Stimulated activated CD8-positive, alpha-beta memory T cell treated with anti-CD3 and anti-CD28 coated beads, Interleukin-12 subunit alpha, Interleukin-12 subunit beta, amount 100 ng/mL, for 1 hour (primary cell): ENCODE data around the gene BCL11B.

Experiments used
- DNase-seq: peaks from one replicate; pipeline ENCODE4 v3.0.0-alpha.2; 2020; ENCODE audit warnings: low read depth

The BCL11B gene

DNA sequence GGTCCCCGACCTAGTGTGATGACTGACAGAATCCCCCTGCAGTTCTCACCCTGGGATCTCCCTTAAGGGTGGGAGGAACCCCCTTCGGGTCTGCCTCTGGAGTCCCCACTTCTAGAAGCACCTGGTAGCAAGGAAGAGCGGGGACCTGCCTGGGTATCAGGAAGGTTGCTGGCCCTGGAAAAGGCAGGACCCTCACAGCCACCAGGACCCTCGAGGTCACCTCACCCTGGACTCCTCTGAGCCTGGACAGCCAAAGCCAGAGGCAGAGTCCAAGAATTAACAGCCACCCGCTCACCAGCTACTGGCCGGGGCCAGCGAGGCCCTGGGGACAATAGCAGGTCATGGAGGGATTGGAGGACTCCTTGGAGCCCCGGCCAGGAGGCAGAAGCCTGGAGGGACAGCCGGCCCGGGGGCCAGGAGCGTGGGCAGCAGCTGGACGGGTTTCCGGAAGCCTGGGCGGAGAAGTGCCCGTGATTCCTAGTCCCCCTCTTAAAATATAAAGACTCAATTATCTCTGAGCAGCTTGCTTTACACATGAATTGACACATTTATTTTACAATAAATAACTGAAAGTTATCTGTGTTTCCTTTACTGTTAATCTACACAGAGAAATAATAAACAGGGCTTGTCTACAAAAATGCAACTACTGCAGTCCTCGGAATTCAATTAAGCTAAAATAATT lies 17.5 kb downstream of the BCL11B start:
- no peak for DNase-seq

DNA sequence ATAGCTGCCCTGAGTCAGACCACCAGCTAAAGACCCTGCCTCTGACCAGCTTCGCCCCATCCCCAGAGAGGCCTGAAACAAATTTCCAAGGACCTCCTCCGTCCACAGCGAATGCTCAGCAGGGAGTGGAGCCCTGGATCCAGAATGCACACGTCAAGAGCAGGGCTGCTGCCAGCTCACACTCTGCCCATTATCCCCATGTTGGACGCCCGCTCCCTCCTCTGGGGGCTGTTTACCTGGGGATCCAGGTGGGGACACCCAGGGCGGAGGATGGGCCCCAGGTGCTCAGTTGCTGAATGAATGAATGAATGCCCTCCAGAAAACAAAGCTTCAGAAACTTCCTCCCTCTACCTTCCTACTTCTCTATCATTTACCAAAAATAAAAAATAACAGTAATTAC lies 18.1 kb downstream of the BCL11B start:
- no peak for DNase-seq

DNA sequence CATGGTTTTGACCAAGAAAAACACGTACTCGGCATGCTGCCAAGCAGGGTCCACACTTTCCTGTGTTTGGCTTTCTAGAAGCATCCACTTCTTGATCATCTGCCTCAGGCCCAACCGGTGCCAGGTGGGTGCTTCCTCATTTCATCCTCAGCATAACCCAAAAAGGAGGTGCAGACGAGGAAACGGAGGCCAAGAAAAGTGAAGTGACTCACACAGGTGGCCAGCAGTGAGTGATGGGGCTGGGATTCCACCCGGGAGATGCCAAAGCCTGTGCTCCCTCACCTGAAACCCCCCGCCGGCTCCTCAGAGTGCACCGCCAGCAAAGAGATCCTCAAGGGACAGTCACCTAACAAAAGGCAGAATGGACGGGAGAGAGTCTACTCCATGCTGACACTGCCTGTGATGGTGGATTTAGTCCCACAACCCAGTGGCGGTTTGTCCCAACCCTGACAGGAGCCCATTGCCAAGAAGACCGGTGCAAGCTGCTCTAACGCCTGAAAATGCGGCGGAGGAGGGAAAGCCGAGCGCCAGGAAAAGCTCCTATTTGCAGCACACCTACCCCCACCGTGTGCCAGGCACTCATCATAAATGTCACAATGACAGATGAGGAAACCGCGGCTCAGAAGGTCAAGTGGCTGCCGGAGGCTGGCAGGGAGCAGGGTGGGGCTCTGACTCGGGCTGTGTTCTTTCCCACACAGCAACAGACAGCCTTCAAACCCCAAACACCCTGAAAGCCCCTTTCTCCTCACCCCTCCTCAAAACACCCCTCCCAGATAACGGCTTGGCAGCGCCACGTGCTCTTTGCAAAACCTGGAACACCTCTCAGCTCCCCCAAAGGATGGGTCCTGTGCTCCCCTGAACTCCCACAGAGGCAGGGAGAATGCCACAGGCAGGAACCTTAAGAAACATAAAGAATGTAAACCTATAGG lies 18.8 kb downstream of the BCL11B start:
- no peak for DNase-seq

DNA sequence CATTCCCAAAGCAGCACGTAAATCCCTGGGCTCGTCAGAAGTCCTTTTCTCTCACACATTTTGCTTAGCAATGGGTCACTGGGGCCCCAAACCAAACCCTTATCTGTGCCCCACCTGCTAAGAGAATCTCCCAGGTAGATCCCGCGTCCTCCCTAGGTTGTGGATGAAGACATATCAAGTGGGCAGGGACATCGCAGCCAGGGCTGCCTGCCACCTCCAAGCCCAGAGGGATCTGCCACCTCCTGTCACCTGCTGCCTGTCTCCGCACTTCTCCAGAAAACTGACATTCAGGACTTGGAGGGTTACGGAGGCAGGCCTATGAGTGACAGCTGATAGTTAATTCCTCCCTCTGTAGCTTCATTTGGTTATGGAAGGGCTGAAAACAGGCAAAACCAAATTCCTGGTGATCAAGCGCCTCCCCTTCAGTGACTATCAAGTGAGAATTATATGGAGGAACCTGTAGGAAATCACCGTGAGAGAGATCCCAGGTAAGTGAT lies 19.5 kb downstream of the BCL11B start:
- DNase-seq: no peak

DNA sequence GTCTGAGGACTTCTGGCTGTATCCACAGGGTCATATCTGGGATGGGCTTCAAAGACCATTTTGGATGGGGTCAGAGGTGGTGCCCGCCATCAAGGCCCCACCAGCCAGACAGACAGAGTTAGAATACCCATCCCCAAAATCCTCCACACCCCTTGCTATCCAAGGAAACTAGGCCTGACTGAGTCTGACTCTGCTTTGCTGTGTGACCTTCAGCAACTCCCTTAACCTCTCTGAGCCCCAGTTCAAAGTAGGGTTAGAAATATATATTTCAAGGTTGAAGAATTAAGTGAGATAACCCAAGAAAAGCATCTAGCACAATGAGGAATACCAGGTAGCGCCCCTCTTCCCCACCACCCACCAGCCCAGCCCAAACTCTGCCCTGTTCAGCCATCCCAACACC lies 20.3 kb downstream of the BCL11B start:
- DNase-seq: no peak

DNA sequence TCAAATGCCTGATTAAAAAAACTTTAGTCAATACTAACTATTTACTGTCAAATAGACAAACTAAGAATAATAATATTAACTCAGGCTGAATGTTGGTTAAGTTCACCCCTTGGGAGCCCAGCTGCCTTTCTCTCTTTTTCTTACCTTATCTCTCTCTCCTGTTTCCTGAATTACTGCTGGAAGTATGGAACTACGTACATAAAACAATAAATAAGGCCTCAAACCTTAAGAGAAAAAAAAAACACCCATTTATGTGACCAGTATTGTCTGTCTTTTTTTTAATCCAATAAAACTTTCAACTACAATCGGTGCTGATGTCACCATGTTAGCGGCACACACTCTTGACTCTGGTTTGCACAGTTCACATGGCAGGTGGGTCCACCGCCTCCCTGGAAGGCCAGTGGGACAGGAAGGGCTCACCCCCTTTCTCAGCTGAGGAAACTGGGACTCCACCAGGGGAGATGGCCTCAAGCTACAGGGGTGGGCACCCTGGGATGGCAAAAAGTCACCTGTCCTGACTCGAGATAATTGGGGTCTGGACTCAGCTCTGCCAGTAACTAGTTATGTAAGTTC lies 21.3 kb downstream of the BCL11B start:
- DNase-seq: no peak

DNA sequence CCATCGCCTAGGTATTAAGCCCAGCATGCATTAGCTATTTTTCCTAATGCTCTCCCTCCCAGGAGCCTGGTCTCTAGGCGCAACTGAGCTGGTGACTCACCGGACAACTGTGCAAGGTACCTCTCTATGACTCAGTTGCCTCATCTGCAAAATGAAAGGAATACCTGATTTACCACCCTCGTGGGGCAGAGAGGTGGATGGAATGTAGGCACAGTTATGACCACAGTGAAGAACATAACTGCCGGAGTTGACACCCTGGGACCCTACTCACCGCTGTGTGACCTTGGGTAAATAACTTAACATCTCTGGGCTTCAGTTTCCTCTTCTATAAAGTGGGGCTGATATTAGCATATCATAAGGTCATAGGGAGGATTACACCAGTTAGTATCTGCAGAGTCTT lies 22.6 kb downstream of the BCL11B start:
- no peak for DNase-seq

DNA sequence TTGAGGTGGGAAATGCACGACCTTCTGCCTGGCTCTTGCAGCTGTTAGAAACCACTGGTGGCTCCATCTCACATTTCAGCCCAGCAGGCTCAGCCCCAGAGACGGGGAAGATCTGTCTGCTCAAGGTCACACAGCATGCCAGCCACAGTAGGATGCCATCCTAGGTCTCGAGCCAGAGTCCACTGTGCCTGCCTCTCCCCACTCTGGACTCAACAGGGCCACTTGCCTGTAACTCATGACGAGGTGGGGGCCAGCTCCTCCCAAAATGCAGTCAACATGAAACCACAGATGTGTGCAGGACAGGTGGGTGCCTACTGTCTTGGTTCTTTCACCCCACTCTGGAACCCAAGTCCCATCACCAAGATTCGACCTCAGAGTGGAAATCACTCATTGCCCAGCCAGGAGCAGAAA lies 23.2 kb downstream of the BCL11B start:
- no peak for DNase-seq

DNA sequence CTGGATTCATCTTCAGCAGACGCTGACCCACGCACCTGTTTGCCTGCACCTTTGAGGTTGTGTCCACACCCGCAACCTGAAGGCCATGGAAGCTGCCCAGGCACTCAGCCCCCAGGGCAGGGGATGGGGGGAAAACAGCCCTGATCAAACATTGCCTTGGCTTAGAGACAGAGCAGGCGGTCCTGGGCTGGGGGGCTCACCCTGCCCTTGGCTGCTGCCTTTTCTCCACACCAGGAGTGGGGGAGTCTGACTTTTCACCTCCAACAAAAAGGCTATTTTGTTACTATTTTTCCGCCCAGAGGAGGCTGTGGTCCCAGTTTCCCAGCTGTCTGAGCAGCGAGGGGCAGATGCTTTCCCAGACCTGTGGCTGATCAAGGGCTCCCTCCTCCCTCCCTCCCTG lies 24.2 kb downstream of the BCL11B start:
- DNase-seq: no peak

DNA sequence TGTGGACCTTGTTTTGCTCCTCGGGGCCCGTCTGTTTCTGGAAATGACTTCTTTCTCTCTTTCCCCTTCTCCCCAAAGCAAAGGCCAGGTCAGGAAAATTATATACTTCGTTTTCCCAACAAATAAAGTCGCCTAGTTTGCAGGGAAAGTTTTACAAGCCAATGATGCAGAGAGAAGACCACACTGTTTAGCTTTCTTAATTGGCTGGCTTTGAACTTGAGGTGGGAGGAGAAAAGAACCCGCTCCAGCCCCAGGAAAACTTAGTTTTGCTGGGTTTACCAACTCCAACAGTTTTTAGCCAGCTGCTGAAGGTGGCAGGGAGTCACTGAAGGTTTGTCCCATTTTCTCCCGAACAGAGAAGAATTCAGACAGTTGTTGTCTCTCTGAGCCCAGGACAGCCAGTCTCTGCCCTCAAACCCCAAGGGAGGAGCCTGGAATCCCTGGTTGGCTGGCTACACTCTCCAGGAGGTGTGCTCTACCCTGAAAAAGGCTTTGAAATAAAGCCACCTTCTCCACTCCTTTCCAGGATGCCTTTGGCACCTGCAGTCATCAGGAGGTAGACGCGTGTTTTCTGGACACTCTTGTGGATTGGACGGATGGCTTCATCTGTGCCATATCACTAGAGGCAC lies 24.8 kb downstream of the BCL11B start:
- no peak for DNase-seq

DNA sequence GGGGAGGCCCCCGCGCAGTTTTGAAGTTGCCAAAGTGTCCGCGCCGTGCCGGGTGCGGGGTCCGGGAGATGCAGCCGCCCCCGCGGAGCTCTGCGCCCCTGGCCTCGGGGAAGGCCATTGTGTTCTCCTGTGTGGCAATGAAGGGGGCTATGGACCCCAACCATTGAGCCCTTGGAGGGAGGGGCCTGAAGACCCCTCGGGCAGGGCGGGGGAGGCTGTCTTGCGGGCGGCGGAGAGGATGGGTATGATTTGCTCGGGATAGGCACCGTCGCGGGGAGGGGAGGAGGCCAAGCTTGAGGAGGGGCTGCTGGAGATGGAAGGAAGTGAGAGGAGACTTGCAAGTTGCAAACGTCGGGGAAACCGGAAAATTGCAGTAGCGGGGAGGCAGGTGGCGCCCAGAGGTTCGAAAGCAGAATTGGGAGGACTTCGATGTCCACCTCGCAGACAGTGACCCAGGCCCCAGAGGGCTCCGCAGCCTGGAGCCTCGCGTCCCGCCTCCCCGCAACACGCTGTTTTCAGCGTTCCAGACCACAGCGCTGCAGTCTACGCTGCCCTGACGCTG lies 25.4 kb downstream of the BCL11B start:
- DNase-seq: no peak

DNA sequence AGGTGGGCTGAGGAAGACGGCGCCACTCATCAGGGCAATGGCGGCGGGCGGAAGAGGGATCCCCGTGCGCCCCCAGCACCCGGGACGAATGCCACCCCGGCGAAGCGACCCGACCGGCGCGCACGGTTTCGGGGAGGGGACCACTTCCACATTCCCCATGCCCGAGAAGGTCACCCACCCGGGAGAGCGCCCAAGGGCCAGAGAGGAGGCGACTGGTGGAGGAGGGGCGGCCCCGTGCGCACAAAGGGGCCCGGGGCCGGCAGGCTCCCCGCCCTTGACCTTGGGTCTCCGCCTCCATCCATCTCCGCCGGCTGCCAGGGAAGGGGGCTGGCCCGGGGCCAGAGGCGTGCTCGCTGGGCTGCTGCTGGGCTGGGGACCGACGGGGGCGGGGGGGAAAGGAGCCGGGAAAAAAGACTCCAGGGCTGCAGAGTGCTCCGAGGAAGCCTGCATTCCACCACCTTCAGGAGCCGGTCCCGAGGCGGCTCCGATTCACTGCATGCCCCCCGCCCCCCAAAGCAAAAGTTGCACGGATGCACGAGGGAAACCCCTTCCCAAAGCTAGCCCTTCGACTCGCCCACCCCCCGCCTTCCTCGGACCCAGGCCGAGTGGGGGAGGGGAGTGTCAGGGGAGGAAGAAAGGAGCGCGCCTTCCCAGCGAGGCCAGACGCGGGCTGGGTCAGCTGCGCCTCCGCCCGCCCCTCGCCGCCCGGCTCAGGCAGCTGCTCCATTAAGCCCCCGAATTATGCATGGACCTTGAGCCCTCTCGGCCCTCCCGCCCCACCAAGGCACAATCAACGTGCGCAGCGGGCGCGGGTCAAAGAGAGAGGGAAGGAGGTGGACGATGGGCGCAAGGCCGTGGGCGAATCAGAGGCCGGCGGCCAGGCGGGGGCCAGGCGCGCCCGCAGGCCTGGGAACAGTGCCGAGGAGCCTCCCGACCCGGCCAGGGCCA lies 26.2 kb downstream of the BCL11B start:
- no peak for DNase-seq

DNA sequence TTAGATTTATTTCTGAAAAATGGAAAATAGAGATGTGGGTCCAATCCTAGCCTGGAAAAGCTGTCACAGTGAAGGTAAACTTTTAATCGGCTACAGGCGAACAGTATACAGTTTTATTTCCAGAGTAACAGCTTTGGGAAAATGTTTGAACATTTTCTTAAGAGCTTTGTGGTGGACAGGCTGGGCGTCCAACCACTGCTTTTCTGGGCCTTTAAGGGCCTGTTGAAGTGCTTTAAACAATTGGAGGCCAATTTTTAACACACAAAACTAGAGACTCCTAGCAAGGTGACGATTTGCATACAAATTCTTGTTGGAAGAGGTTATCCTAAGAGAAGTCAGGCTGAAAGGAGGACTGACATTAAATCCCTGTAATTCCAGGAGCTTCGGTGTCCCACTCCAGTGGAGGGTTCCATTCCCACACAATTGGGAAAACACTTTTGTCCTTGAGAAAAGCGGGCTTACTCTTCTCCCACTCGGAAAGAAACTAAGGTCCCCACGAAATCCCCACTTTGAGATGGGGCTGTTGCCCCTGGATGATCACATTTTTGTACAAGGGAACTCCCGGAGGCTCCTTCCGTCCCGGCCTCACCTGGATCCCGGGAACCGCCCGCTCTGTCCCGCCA lies 26.9 kb downstream of the BCL11B start:
- no peak for DNase-seq

DNA sequence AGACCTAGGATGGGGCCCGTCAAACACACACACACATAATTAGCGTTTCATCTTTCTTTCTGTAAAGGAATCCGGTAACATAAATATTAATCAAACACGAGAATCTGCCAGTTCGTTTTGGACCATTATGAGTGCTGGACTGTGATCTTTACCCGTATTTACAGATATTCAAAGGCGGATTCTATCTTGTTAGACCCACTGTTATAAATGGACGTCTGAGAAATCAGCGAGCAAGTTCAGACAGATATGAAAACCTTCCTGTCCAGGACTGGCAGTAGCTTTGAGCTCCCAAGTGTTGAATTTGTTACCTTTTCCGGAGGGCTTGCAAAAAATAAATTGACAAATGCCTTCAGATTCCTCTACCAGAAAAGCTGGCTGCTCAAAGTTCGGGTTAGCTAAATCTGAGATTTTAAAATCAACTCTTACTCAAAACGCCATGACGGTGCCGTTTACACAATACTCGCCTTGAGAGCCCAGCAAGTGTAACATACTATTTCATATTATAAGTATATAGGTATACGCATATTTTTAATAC lies 27.6 kb downstream of the BCL11B start:
- no peak for DNase-seq

DNA sequence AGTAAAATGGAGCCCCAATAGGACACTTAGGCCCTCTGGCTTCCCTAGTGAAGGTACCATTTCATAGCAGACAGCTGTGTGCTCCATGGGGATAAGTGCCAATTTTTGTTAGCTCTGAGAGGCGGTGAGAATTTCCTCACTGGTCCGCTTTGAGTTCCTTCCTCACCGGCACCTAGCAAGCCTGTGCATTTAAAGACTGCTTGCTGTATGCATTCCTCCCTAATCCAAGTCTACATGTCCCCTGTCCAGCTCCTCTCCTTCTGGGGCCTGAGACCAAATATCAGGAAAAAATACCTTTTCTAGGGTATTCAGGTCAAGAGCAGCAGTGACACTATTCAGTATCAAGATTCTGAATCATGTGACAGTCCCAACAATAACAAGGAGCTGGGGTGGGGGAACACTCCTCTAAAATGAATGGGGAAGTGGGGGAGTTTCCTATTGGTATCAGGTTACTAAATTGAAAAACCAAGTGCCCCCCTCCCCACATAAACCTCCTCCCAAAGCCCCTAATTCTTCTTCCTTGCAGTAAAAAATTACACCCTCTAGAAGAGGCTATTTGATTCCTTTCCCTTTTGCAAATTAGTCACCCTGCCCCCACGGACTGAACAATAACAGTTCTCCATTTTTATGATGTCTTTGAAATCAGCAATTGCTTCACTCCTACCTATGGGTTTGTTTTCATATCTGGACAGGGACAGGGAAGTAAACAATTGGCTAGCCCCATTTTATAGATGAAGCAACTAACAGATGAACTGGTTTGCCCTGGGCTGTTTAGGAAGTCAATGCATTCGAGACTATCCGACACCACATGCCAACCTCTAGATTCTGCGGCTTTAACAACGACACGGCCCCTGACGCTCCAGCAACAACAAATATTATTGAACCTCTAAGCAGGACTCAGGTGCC lies 28.9 kb downstream of the BCL11B start:
- DNase-seq: no peak

DNA sequence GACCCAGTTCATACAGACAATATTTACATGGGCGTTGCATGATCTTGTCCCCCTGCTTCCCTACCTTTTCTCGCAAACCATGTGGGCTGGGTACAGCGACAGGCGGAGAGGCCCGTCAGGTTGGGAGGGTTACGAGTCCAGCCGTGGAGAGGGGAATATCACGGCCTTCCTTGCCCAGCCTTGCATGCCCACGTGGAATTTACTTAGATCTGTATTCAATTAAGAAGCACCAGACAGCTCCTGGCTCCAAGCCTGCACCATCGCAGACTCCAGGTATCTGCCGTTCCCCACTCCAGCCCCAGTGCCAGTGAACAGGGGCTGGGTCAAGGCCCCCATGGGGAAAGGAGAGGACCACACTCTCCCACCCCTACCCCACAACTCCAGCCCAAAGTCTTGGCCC lies 29.8 kb downstream of the BCL11B start:
- no peak for DNase-seq

DNA sequence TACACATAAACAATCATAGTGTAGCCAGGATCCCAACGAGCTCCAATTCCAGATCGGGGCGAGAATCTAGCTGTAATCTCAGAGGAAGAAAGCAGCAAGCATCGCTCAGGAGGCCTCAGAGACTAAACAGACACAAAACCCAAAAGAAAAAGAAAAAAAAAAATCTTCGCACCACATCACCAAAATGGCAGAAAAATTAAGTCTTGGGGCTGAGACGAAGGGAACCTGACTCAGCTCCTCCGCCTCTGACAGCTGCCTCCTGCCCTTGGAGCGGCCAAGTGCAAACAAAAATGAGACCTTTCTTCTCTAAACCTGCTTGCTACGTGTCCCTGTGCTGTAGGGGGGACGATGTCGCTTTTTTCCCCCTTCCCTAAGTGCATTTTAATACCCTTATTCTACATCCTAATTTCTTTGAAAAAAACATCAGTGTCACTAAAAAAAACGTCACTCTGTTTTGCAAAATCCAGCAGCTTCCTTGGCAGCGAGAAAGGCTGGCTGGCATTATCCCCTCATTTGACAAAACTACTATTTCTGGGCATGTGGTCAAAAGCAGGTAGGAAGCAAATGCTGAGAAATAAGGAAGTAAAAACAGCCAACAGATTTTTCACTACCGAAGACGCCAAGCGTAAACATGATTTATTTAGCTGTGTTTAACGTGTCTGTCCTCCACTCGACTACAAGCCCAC lies 30.5 kb downstream of the BCL11B start:
- DNase-seq: no peak

DNA sequence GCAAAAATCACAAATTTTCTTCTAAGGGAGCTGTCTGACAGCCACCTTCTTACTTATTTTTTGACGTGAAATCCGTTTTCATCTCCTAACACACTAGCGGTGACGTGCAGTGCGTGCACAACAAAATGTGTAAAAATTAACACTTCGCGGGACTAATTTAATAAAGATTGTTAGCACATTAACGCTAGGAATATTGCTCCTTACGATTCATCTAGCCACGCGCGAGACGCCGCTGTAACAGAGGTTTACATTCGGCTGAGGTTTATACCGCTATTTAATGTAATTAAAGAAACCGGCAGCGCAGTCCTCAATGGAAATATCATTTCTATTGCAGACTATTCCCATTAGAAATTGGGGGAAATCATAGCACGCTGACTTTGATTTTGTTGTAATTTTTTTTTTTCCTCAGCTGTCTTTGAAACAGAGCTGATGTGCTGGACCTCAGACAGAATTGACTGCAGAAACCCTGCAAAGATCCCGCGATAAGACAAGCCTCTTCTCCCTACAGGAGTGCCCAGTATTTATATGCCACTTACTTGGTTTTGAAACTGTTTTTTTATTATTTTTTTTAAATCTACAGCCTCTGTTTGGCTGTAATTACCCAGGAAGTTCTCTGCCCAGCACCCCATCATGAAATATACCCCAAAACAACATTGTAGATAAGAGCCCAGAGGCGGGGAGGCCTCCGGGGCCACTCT lies 31.2 kb downstream of the BCL11B start:
- DNase-seq: no peak
